Stimulated activated CD8-positive, alpha-beta memory T cell treated with anti-CD3 and anti-CD28 coated beads, Interleukin-4, amount 100 ng/mL, for 4 hours (primary cell): Measurements from ENCODE around the gene SLC17A8.
"Not testable (repeated sequence)": the region's sequence is repeated elsewhere in the genome, so short reads cannot be mapped to it uniquely, and the experiment has no call there.

Source experiments
- DNase-seq, 2 donors: peaks; one replicate each; pipeline ENCODE4 v3.0.0-alpha.2; 2020; ENCODE audit warnings: low read depth in 2 of 2, low spot score in 1 of 2

SLC17A8 gene

DNA sequence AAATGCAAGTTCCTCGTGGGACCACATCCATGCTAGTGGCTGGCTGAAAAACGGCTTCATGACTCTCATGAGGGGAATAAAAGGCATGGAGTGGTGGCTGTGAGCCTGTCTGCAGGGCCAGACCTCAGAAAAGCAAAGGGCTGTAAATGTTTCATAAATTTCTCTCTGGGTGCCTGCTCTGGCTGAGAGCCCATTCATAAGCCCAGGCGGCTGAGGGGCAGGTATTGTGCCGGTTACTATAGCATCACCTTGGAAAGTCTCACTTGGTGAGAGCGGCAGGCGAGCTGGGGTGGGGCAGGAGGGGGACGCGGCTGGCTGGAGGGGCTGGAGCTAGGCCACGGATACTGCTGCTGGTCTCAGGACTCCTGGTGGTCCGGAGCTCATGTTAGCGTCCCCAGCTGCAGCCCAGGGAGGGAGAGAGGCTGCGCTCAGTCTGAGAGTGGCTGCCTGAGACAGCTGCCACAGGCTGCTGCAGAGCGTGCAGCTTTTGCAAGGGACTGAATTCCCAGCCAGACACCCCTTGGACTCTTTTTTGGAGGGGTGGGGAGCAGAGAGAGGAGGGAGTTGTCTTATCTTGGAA lies at the start of gene SLC17A8:
TSS of gene SLC17A8 (plus strand) at position 431 of the 580 bp plus-strand sequence. CDS start 318 bp downstream, outside the sequence.
- DNase-seq = no peak

DNA sequence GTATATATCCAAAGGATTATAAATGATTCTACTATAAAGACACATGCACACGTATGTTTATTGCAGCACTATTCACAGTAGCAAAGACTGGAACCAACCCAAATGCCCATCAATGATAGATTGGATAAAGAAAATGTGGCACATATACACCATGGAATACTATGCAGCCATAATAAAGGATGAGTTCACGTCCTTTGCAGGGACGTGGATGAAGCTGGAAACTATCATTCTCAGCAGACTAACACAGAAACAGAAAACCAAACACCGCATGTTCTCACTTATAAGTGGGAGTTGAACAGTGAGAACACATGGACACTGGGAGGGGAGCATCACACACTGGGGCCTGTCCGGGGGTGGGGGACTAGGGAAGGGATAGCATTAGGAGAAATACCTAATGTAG lies 48.7 kb upstream of the SLC17A8 start:
- DNase-seq = not testable (repeated sequence)

DNA sequence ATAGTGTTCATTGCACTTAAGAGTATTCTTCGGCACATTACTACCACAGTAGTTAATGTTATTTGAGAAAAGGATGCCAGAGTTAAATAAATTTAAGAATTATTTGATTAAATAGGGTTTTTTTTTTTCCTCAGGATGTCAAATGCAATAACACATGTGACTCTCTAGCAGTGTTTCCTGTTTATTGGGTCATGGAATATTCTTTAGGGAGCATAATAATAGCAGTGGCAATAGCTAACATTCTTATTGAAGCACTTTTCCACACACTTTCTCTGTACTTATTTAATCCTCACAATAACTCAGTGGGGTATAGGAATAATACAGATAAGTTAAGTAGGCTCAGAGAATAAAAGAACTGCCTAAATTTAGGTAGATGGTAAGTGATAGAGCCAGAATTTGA lies 45.6 kb upstream of the SLC17A8 start:
- no peak for DNase-seq

DNA sequence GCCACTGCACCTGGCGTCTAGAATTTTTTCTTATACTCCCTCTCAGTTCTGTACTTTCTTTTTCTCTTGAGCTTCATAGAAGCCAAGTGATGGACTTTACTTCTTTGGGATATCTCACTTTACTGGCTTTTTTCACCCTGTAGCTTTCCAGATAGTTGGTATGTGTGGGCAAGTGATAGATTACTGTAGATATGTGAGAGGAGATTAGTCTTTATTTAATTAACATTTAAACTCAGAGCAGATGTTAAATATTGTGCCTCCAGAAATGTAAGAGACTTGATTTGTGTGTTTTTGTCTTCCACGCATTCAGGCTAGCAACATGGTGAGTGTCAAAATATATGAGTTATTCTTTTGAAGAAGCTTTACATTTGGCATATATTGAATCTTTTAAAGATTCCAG lies 39.5 kb upstream of the SLC17A8 start:
- DNase-seq = no peak

DNA sequence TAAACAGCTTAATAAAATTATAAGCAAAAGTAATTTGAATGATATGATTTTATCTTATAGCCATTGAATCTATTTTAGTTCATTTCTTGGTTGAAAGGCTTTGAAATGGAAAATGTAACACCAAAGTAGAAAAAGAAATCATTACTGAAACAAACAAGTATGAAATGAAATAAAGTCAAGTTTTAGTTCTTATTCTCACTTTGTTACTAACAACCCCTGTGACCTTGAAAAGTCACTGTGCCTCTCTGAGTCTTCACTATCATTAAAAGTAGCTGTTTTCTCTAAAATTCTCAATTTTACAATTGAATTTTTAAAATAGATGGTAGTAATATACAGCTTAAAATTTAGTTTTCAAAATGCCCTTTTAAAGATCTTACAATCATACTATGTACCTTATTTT lies 32.4 kb upstream of the SLC17A8 start:
- DNase-seq = no peak

DNA sequence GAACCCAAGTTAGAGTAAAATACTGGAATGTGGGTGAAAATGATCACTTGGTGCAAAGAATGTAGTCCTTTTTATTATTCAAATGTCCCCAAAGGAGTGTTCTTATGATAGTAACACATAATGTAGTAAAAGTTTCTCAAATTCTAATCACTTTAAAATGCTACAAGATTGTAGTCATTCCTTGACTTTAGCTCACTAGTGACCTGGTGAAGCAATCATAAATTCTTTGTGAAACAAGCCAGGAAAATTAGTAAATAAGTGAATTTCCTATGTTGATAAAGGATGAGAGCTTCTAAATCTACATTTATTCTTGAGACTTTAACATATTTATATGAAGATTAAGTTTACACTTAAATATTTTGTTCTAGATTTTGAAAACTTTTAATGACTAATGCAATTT lies 30.7 kb upstream of the SLC17A8 start:
- DNase-seq = no peak

DNA sequence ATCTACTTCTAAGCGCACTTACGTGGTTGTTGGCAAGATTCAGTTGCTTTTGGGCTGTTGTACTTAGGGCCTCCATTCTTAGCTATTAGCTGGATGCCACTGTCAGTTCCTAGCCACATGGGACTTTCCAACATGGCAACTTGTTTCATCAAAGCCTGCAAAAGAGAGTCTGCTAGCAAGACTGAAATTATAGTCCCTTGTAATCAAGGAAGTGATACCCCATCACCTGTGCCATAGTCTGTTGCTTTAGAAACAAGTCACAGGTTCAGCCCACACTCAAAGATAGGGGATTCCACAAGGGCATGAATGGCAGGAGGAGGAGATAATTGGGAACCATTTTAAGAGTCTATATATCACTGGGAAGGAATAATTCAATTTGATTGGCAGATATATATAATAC lies 27.1 kb upstream of the SLC17A8 start:
- no peak for DNase-seq

DNA sequence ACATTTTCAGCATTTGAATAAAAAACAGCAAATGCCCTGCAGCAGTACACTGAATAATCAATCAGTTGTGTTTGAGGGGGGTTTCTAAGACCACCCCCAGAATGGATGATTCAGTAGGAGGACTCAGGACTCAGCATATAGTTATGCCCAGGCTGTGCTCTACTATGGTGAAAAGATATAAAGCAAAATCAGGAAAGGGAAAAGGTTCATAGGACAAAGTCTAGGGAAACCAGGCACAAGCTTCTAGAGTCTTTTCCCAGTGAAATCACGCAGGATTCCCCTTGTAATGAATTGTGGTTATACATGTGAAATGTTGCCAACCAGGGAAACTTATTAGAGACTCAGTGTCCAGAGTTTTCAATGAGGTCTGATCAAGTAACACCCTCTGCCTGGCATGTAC lies 25.0 kb upstream of the SLC17A8 start:
- DNase-seq = no peak

DNA sequence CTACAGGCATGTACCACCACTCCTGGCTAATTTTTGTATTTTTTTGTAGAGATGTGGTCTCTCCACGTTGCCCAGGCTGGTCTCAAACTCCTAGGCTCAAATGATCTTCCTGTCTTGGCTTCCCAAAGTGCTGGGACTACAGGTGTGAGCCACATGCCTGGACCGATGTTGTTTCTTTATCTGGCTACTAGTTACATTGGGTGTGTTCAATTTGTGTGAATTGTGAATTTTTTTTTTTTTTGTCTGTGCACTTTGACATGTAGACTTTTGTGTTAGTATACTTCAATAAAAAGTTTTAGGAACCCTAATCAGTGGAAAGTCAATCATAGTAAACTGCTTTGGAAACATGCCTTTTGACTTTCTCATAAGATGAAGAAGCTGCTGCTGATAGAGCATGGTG lies 24.0 kb upstream of the SLC17A8 start:
- DNase-seq = no peak

DNA sequence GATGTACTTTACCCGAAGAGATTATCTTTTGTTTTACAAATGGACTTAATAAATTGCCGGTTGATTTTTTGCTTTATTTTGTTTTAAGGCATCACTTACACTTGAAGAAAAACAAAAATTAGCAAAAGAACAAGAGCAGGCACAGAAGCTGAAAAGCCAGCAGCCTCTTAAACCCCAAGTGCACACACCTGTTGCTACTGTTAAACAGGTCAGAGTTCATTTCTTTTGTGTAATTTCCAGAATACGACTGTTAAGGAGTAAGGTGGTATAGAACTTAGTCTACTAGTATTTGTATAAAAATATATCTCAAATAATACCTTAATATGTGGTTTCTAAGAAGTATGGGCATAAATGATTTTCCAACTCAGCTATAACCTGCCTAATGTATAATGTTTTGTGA lies 19.6 kb upstream of the SLC17A8 start:
- no peak for DNase-seq

DNA sequence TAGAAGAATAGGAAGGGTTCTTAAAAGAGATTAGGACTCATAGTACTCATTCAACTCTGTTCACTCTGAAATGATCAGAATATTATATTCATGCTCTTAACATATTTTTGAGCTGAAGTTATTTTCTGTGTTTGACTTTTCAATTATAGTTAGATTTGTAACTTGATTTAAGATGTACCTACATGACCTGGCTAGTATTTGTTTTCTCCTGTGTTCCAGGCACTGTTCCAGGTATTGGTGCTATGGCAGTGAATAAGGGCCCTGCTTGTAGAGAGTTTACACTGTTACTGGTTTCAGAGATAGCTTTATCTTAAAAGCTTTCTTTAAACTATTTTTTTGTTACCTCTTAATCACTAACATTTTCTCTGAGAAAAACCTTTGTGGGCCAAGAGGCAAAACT lies 19.1 kb upstream of the SLC17A8 start:
- no peak for DNase-seq

DNA sequence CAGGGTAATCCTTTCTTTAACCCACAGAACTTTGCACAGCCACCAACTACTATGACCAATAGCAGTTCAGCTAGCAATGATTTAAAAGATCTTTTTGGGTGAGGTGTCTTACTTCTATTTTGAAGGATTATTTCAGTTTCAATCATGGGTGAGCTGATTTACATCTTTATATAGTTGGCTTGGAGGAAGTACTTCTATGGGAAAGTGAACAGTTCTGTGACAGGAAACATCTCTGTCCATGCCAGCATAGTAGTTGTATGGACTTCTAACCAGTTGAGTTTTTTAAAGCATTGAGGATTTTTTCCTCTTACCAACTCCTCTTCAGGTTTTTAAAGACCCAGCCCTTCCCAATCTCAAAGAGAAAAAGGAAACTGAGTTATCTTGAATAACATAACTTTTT lies 17.8 kb upstream of the SLC17A8 start:
- DNase-seq = no peak

DNA sequence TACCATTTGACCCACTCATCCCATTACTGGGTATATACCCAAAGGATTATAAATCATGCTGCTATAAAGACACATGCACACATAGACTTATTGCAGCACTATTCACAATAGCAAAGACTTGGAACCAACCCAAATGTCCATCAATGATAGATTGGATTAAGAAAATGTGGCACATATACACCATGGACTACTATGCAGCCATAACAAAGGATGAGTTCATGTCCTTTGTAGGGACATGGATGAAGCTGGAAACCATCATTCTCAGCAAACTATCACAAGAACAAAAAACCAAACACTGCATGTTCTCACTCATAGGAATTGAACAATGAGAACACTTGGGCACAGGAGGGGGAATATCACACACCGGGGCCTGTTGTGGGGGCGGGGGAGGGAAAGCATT lies 14.0 kb upstream of the SLC17A8 start:
- not testable (repeated sequence) for DNase-seq

DNA sequence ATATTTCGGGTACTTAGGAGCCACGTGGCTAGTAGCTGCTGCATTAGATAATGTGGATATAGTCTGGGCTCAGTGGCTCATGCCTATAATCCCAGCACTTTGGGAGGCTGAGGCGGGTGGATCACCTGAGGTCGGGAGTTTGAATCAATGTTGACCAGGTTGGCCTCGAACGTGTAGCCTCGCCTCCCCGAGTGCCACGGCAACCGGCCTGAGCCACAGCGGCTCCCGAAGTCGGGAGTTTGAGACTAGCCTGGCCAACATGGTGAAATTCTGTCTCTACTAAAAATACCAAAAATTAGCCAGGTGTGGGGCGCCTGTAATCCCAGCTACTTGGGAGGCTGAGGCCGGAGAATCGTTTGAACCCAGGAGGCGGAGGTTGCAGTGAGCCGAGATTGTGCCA lies 12.5 kb upstream of the SLC17A8 start:
- not testable (repeated sequence) for DNase-seq

DNA sequence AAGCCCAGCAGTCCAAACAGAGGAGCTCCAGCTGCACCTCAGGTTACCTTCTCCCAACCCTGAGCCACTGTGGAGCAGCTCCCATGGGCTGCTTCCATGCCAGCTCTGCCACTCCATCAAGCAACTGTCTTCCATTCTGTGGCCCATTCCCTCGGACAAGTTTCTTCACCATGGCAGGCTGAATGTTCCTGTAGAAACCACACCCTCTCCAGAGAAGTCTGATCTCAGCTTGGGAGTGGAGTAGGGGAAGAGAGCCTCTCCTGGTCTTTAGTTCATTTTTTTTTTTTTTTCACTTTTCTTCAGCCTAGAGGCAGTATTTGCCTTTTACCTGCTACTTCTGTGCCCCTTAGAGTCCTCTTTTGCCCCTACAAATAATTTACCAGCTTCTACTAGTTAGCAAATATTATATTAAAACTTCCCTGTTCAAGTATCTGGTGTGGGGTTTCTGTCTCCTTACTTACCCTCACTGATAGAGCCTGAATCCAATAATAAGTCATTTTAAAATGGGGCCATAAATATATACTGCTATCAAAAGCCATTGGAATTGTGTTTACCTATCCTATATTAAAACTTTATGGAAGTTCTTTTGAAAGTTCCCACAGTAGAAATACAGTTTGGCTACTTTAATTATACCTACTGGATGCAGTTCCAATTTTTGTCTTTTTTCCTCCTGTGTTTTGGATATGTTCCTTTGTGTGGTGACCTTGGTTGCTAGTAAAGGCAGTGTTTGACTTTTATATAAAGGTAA lies 11.7 kb upstream of the SLC17A8 start:
- no peak for DNase-seq

DNA sequence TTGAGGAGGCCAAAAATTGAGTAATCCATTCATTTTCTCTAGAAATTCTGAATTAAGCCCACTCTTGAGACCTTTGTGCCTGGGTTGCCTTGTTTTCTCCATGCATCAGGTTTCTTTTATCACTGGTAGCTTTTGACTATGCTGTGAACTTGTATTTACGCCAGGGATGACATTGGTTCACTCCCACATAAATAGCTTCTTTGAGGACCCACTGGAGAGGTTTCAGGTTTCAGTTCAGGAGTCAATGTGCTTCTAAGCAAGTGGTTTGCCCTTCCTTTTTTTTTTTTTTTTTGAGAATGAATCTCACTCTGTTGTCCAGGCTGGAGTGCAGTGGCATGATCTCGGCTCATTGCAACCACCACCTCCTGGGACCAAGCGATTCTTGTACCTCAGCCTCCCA lies 10.2 kb upstream of the SLC17A8 start:
- DNase-seq = no peak

DNA sequence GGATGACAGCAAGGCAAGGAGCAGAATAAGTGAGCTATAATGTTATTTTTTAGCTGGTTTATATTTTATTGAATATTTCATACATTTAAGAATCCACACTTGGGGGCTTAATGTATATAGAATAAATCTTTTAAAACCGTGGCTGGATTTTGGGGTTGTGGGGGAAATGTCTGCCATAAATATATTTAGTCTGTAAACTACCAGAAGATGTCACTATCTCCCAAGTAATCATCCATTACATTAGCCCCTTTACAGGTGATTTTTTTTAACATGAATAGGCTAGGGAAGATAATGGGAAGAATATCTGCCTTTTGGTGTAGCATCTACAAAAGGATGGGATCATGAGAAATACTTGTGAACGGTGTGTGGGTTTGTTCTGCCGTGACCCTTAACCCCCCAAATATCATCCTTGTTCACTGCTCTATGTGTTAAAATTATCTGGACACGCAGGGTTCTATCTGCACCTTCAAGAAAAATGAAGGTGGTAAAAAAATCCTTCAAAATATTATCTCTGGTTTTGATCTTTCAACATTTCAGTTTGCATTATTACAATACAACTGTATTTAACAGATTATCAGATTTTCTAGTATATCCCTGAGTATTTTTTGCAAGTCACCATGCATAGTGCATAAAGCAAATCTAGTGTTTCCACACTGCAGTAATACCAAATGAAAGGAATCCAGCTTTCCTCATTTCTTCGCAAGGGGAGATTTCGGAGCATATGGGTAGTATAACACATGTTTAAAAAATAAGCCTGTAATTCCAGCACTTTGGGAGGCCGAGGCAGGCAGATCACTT lies 8.0 kb upstream of the SLC17A8 start:
- DNase-seq = no peak

DNA sequence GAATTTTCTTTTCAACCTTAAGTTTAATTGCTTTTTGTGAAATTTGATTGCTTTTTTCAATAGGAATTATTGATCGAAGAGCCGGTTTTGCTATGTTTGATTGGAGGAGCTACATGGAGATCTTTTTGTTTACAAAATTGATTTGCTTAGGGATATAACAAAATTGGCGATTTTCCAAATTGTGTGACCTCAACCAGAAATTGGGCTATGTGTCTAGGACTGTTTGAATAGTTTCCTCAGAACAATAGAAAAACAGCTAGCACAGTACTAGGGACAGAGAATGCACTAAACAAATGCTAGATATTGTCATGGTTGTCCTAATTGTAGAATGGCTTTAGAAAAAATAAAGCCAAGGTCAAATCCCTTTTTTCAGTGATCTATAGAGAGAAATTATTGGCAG lies 2.4 kb downstream of the SLC17A8 start:
- DNase-seq = no peak

DNA sequence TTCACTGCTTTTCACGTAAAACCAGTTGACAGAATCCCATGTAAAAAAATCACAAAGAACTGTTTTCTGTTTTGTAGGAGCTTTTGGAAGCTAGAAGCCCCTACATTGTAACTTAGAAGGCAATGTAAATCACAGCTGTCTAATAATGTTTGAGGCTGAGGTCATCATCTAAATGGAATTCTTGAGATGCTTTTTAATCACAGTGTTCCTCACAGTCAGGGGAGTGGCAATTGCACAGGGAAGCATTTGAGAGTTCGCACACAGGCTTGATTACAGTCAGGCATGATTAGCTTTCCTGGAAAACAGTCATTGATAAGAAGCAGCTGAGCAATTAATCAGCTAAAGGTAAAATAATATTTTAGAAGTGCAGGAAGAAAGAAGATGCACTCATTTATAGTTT lies 2.9 kb downstream of the SLC17A8 start:
- no peak for DNase-seq

DNA sequence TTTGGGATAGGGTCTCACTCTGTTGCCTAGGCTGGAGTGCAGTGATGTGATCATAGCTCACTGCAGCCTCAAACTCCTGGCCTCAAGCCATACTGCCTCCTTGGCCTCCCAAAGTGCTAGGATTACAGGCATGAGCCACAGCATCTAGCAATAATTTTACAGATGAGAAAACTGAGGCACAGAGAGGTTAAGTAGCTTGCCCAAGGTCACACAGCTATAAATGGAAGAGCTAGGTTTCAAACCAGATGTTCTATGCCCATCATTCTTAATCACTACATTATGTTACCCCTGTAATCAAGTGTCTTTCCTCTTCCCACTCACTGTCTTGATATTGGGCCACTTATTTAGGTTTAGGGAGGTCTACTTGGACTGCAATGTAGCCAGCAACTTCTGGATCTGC lies 3.6 kb downstream of the SLC17A8 start:
- no peak for DNase-seq

DNA sequence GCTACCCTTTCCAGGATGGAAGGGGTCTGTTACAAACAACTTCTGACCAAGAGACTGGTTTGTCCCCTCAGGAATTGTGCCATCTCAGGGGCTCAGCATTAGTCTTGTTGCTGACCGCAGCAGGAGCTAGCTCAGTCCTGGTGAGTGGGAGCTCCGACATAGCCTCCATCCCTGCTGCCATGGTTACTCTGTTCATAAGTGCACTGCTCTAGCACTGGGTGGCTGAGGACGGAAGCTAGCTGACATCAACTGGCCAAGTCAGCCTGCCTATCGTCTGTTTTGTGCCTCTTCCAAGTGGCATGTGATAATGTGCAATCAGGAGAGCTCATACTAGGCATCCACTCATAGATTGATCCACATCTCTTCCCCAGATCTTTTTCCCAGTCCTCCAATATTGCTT lies 7.5 kb downstream of the SLC17A8 start:
- no peak for DNase-seq

DNA sequence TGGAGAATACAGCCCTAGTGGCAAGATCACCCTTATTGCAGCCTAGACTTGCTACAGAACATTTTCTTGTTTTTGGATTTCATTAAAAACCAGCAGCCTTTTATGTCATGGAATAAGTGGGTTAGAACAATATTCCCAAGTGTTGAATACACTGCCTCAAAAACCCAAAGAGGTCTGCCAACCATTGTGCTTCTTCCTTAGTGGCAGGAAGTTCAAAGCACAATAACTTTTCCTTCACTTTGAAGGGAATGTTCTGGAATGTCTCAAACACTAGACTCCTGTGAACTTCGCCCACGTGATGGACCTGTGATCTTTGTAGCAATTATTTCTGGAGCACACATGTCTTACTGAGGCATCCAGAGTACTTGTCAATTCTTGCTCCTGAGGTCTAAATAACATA lies 8.5 kb downstream of the SLC17A8 start:
- DNase-seq = no peak
